SK-N-MC (cell line): Measurements from ENCODE around the gene CENPK.
A peak's percentile ranks its signal among the peaks of the same experiment; 100 is the strongest.

ENCODE experiments used
- DNase-seq: peaks from one replicate; pipeline ENCODE4 v3.0.0-alpha.2; 2011; ENCODE audit warnings: low read depth, low spot score
- H3K27ac ChIP-seq: fragments of 200-600 bp; sonication (generic); 2 replicates; pipeline ENCODE4 v1.5.1; 2016; ENCODE audit warnings: mixed run types
- H3K36me3 ChIP-seq: fragments of 200-600 bp; sonication (generic); 2 replicates; pipeline ENCODE4 v1.6.1; 2017; ENCODE audit warnings: antibody characterized with exemption, low read length, mixed read lengths; ENCODE audit not compliant: insufficient read depth
- H3K4me3 ChIP-seq: fragments of 200-600 bp; sonication (generic); 2 replicates; pipeline ENCODE4 v1.5.1; 2016
- H3K9ac ChIP-seq: fragments of 200-600 bp; sonication (generic); 2 replicates; pipeline ENCODE4 v1.8.0; 2017; ENCODE audit warnings: mixed run types, mixed read lengths; ENCODE audit not compliant: insufficient read length
- H3K9me3 ChIP-seq: fragments of 200-600 bp; sonication (generic); 2 replicates; pipeline ENCODE4 v1.6.1; 2017; ENCODE audit warnings: low read depth, mild to moderate bottlenecking, antibody characterized with exemption, low read length, moderate library complexity, mixed read lengths
- EZH2 ChIP-seq: fragments of 200-600 bp; sonication (generic); IDR thresholded peaks from one replicate; pipeline ENCODE4 v1.6.1; 2017; ENCODE audit warnings: antibody characterized with exemption
- FOXP2 ChIP-seq: optimal IDR thresholded peaks from 2 replicates; pipeline ENCODE3; 2011; ENCODE audit warnings: mild to moderate bottlenecking, moderate library complexity; ENCODE audit not compliant: insufficient read depth; ENCODE audit errors: extremely low read length, control extremely low read depth
- POLR2AphosphoS5 ChIP-seq: IDR thresholded peaks from 2 replicates; pipeline ENCODE4 v1.6.1; 2012; ENCODE audit warnings: mild to moderate bottlenecking, low read depth, low read length, borderline replicate concordance

CENPK gene

DNA sequence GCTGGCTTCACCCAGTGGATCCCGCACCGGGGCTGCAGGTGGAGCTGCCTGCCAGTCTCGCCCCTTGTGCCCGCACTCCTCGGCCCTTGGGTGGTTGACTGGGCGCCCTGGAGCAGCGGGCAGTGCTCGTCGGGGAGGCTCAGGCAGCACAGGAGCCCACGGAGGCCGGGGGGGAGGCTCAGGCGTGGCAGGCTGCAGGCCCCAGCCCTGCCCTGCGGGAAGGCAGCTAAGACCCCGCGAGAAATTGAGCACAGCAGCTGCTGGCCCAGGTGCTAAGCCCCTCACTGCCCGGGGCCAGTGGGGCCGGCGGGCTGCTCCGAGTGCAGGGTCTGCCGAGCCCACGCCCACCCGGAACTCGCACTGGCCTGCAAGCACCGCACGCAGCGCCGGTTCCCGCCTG lies 77.6 kb downstream of the CENPK start:
- Histone ChIP-seq H3K9ac (no peak overlapping the region), H3K27ac (no peak overlapping the region), H3K9me3 (no peaks in the 10 kb centered on the region), H3K36me3 (no peaks in the 10 kb centered on the region), H3K4me3 (no peak overlapping the region)
- no peak for TF ChIP-seq POLR2AphosphoS5
- TF ChIP-seq EZH2, result no peak
- no peak for TF ChIP-seq FOXP2
- no peak for DNase-seq

DNA sequence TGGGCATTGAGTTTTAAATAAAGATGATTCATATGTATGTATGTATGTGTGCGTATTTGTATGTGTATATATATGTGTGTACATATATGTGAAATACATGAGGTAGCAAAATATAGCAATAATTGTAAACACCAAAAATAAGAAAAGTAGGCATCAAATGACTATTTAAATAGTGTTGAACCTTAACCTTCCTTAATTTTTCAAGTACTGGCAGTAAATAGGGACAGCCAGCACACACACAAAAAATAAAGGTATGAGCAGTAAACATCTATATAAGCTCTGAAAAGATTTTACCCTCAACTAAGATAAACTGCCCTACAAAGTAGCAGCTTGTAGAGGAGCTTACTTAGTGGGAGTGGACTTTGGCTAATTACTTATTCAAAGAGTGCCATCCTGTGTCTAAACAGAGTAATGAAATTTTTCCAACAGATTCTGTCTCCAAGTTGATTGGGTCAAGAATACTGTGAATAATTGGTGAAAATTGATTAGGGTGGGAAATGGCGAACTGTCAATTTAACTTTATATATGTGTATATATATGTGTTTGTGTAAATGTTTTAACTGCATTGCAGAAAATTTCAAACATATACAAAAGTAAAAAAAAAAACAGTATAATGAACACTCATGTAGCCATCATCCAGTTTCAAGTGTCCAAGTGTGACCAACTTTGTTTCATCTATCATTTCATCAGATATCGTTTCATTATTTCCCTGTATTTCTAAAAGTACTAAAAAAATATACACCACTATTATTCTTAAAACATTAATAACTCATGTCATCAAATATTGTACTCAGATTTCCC lies 79.2 kb downstream of the CENPK start:
- Histone ChIP-seq H3K9me3 (no peaks in the 10 kb centered on the region), H3K36me3 (no peaks in the 10 kb centered on the region), H3K4me3 (peak overlapping the region; percentile 80), H3K27ac (peak overlapping the region; percentile 43; the same call in 1 of the 2 replicates), H3K9ac (no peak overlapping the region)
- TF ChIP-seq FOXP2, result no peak
- TF ChIP-seq EZH2, result no peak
- no peak for TF ChIP-seq POLR2AphosphoS5
- DNase-seq, result no peak

DNA sequence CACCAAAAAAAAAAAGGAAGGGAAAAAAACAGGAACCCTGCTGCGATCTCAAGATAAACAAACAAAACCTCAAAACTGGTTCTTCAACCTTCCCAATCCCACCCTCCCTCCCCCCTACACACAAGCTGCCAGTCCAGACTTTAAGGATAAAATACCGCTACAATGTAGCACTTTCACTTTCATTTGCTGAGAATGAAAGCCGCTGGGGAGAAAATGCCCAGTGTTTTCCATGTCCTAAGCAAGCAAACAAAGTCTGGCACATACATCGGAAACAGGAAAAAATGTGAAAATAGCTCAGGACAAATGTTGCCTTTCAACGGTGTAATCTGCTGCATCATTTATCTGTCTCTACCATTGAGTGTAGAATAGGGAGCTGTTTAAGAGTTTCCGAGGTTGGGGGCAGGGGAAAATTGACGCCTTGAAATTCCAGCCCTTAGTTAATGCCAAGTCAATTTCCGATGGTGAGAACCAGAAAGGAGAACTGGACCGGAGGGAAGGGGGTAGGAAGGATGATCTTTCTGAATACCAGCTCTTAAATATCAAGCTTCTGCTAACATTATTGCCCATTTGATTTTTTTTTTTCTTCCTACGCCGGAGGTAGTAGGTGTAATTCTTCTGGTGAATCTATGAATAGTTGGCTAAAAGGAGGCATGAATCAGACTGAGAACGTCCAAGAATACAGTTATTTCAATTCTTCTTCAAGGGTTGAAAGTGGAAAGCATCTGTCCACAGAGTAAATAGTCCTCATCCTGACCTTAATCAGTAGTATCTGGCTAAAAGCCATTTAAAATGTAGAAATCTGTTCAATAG lies 80.0 kb downstream of the CENPK start:
- peak overlapping the region; percentile 43; the same call in 1 of the 2 replicates for H3K27ac ChIP-seq
- H3K9me3 ChIP-seq, result no peaks in the 10 kb centered on the region
- no peak for DNase-seq
- no peak for TF ChIP-seq POLR2AphosphoS5
- TF ChIP-seq EZH2, result no peak
- TF ChIP-seq FOXP2, result no peak
- H3K4me3 ChIP-seq, result peak overlapping the region; percentile 80
- H3K9ac ChIP-seq, result peak overlapping the region; percentile 65
- H3K36me3 ChIP-seq, result no peaks in the 10 kb centered on the region

DNA sequence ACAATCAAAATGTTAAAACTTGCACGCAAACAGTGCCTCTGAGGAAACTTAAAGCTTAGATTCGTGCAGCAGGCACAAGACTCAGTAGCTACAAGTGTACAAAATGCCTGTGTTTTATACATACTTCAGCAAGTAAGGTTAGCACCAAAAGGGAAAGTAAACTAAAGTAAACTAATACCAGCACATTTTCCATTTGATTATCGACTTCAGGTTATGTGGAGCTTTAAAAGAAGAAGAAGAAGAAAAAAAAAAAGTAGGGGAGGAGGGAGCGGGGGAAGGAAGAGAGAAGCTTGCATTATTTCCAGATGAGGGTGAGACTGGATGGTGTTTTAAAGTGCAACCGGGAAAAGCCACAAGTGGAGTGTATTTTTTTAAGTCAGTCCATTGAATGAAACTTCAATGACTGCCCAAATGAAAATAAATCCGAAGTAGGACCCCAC lies 80.7 kb downstream of the CENPK start:
- no peaks in the 10 kb centered on the region for H3K36me3 ChIP-seq
- H3K9me3 ChIP-seq, result no peaks in the 10 kb centered on the region
- peak overlapping the region; percentile 80 for H3K4me3 ChIP-seq
- H3K27ac ChIP-seq, result peak overlapping the region; percentile 38
- DNase-seq, result no peak
- TF ChIP-seq FOXP2, result no peak
- H3K9ac ChIP-seq, result peak overlapping the region; percentile 65

DNA sequence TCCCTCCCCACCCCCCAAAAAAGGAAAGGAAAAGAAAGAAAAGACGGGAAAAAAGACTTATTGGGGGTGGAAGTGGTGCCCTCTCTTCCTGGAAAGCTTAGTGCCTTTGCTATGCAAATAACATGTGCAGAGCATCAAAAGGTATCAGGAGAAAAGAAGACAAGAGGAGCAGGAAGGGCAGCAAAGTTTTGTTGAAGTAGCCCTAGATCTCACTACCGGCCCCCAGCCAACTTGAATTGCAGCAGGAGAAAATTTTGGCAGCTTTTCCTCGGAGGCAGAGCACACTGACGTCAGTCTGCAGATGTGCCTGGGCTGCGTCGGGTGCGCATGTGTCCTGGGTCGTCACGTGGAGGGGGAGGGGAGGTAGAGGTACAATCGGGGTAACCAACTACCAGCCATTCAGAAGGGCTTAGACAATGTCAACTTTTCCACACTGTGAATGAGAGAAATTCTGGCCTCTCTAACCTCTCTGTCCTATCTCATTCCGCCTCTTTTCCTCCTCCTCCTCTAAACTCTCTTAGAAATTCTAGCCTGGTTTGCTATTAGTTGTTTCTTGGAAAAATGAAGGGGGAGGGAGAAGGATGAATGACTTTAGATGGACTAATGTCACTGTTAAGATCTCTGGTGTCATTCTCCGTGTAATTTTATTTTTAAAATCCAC lies 81.2 kb downstream of the CENPK start, which contains the start of gene ADAMTS6:
Gene ADAMTS6 (minus strand): TSS at position 286 of the 661 bp plus-strand sequence. CDS start 8,247 bp downstream, outside the sequence.
- DNase-seq, result no peak
- Histone ChIP-seq H3K27ac (peak within 1 kb of the TSS; percentile 38), H3K9ac (peak within 1 kb of the TSS; percentile 65), H3K4me3 (peak within 1 kb of the TSS; percentile 80), H3K9me3 (no peaks in the 10 kb centered on the region), H3K36me3 (no peaks in the 10 kb centered on the region)
- TF ChIP-seq POLR2AphosphoS5, result peak; percentile 69
- TF ChIP-seq FOXP2, result peak; percentile 81
- TF ChIP-seq EZH2, result no peak

DNA sequence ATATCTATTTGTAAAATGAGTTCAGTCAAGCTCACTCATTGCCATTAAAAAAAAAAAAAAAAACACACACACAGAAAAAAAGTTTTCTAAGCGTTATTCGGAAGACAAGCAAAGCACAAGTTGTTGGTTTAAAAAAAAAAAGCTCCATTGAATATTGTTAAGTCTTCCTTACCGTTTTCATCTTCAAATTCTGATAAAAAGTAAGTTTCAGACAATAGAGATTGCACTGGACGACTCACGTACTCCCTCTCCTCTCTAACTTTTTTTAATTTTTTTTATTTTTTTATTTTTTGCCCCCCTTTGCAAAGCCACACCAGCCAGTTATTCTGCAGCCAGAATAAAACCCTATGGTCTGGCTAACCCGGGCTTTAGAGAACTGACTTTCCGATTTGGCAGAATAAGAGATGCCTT lies 81.8 kb downstream of the CENPK start:
- no peak for DNase-seq
- no peaks in the 10 kb centered on the region for H3K36me3 ChIP-seq
- no peak overlapping the region for H3K27ac ChIP-seq
- TF ChIP-seq POLR2AphosphoS5 (no peak), FOXP2 (no peak), EZH2 (no peak)
- H3K9me3 ChIP-seq, result no peaks in the 10 kb centered on the region
- H3K9ac ChIP-seq, result peak overlapping the region; percentile 61
- H3K4me3 ChIP-seq, result peak overlapping the region; percentile 80

DNA sequence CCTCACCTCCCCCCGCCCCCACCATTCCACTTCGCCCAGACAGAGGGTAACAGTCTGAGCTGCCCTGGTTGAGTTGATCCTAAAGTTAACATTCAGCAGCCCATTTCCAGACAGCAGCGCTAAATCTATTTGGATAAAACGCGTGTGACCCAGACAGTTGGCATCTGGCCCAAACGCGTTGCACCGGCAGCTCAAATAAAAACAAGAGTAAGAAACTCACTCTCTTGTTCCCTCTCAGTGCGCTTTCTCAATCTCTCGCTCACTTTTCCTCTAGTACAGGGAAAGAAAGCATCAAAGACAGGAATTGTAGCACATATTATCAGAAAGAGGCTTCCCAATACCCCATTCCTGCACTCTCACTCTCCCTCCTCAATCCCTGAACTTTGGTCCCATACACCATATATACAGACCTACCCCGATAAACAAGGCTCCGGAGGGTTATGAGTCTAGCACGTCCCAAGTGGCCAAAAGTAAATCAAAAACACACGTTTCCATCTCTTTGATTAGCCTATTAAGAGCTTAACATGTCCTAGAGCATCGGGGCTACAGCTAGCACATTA lies 82.6 kb downstream of the CENPK start:
- TF ChIP-seq POLR2AphosphoS5, result no peak
- no peak for TF ChIP-seq FOXP2
- TF ChIP-seq EZH2, result no peak
- DNase-seq, result no peak
- no peak overlapping the region; the same call in 1 of the 2 replicates for H3K27ac ChIP-seq
- peak overlapping the region; percentile 80 for H3K4me3 ChIP-seq
- H3K36me3 ChIP-seq, result no peaks in the 10 kb centered on the region
- H3K9me3 ChIP-seq, result no peaks in the 10 kb centered on the region
- H3K9ac ChIP-seq, result peak overlapping the region; percentile 61

DNA sequence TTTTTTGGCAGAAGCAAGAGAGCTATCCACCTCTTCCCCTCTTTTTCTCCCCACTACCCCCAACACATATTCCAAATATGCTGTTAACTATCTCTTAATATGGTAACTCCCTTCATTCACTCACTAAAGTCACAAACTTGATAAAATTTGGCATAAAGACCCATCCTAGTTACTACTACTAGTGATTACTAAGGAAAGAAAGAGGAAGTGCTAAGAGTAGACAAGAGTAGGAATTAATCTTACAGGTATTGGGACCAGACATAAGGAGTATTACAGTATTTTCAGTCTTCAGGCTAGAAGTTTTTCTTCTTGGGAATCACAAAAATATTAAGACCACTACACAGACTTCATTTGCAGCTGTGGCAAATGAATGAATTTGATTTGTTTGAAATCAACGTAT lies 83.4 kb downstream of the CENPK start:
- Histone ChIP-seq H3K9me3 (no peaks in the 10 kb centered on the region), H3K27ac (no peak overlapping the region), H3K9ac (no peak overlapping the region), H3K36me3 (no peaks in the 10 kb centered on the region), H3K4me3 (no peak overlapping the region)
- DNase-seq, result no peak
- no peak for TF ChIP-seq EZH2
- no peak for TF ChIP-seq FOXP2
- TF ChIP-seq POLR2AphosphoS5, result no peak
